Gastroesophageal sphincter (tissue), 4 donors: ENCODE measurements around the gene POLR2L. TPM values are rescaled to one million over a fixed set of nuclear protein-coding genes. Genes with fewer than 3 reads are reported as not detected.
A peak's percentile ranks its signal among the peaks of the same experiment; 100 is the strongest.

ENCODE experiments used
- ATAC-seq: fragments of 150-250 bp; one replicate; pipeline ENCODE4 v1.9.1; 2016; ENCODE audit warnings: mild to moderate bottlenecking, moderate library complexity
- H3K27ac ChIP-seq, 4 donors: fragments of 200-600 bp; sonication (generic) in 3 of 4; 1 replicate in 3 of 4; 2 replicates in 1 of 4; pipeline ENCODE4 v1.5.1; 2016 to 2019
- H3K27me3 ChIP-seq: fragments of 200-600 bp; sonication (generic); one replicate; pipeline ENCODE4 v1.5.1; 2019
- H3K36me3 ChIP-seq, 2 donors: fragments of 200-600 bp; sonication (generic); one replicate each; pipeline ENCODE4 v1.5.1; 2019; ENCODE audit warnings: control low read depth in 1 of 2
- H3K4me1 ChIP-seq, 3 donors: fragments of 200-600 bp; sonication (generic); 1 replicate in 2 of 3; 2 replicates in 1 of 3; pipeline ENCODE4 v1.5.1; 2016 to 2019; ENCODE audit warnings: control low read depth in 2 of 3
- H3K4me3 ChIP-seq, 2 donors: fragments of 200-600 bp; sonication (generic); one replicate each; pipeline ENCODE4 v1.5.1; 2019; ENCODE audit warnings: mild to moderate bottlenecking in 1 of 2, moderate library complexity in 1 of 2
- H3K9me3 ChIP-seq, 3 donors: fragments of 200-600 bp; sonication (generic); one replicate each; pipeline ENCODE4 v1.5.1; 2017 to 2019; ENCODE audit warnings: control low read depth in 2 of 3
- EP300 ChIP-seq: sonication (generic); formaldehyde crosslinking; IDR thresholded peaks from one replicate; pipeline ENCODE4 v1.6.1; 2017; ENCODE audit warnings: antibody characterized with exemption, mild to moderate bottlenecking
- POLR2A ChIP-seq, 2 donors: fragments of 450-650 bp; IDR thresholded peaks; one replicate each; pipeline ENCODE4 v1.6.1; 2017; ENCODE audit warnings: antibody characterized with exemption in 2 of 2, mild to moderate bottlenecking in 2 of 2, moderate library complexity in 1 of 2
- POLR2AphosphoS5 ChIP-seq: sonication (generic); formaldehyde crosslinking; IDR thresholded peaks from one replicate; pipeline ENCODE4 v1.6.1; 2017; ENCODE audit warnings: antibody characterized with exemption
- WGBS, 2 donors: methylation state at CpG; one replicate each; pipeline ENCODE4 v1.1.5; 2018; ENCODE audit warnings: low coverage in 1 of 2; 5-methylcytosine and 5-hydroxymethylcytosine counted together
- total RNA-seq, 4 donors: library from RNA; depleted of rRNA; stranded (reverse); fragments of >200 nt; gene quantifications; one replicate each; pipeline ENCODE4 v1.1.0, GENCODE V29; 2016
- TF ChIP-seq, protein P1 (sequence below), 4 experiments: fragments of 200-600 bp in 2 of 4; fragments of 450-650 bp in 2 of 4; sonication (generic) in 1 of 4; IDR thresholded peaks; one replicate each; pipeline ENCODE4 v1.5.1; 2017 to 2019; ENCODE audit warnings: antibody characterized with exemption in 4 of 4, mild to moderate bottlenecking in 2 of 4, moderate library complexity in 2 of 4

Gene POLR2L
- total RNA-seq, 4 donors from 2014 or later = 65.5 to 86.0 (median 71.8) TPM

DNA sequence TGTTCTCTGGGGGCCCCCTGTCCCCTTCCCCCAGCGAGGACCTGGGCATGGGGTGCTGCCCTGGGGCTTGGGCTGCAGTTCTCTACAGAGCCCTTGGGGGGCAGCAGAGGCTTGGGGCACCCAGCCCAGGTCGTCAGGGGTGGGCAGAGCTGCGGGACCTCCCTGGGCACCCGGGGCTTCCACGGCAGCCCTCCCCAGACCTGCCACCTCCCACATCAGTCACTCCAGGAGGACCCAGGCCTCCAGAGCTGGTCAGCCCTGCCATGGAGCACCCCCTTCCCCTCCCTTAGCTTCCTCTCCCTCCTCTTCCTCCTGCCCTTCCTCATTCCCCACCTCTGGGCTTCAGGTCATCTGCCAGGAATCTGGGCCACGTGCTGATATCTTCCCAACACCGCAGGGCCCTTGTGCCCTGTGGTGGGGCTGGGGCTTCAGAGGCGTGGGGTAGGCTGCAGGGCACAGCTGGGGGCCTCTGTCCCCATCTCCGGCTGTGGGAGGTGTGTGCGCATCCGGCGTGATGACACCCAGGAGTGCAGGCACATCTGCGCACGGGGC lies 6.1 kb upstream of the POLR2L start:
- H3K4me3 ChIP-seq = peak overlapping the region in 1 of 2 donors; percentile 52
- peaks cover 0 to 35% of the 10 kb centered on the region in 2 donors for H3K36me3 ChIP-seq
- H3K9me3 ChIP-seq = no peaks in the 10 kb centered on the region
- peaks cover 16% of the 10 kb centered on the region for H3K27me3 ChIP-seq
- TF ChIP-seq, protein P1, sequence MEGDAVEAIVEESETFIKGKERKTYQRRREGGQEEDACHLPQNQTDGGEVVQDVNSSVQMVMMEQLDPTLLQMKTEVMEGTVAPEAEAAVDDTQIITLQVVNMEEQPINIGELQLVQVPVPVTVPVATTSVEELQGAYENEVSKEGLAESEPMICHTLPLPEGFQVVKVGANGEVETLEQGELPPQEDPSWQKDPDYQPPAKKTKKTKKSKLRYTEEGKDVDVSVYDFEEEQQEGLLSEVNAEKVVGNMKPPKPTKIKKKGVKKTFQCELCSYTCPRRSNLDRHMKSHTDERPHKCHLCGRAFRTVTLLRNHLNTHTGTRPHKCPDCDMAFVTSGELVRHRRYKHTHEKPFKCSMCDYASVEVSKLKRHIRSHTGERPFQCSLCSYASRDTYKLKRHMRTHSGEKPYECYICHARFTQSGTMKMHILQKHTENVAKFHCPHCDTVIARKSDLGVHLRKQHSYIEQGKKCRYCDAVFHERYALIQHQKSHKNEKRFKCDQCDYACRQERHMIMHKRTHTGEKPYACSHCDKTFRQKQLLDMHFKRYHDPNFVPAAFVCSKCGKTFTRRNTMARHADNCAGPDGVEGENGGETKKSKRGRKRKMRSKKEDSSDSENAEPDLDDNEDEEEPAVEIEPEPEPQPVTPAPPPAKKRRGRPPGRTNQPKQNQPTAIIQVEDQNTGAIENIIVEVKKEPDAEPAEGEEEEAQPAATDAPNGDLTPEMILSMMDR (IDR thresholded peaks at IDR 0.05) = peak in 3 of 4 experiments; percentile 83 to 96 (median 84)
- TF ChIP-seq POLR2AphosphoS5 (no peak), POLR2A (IDR thresholded peaks at IDR 0.05) (no peak)
- H3K4me1 ChIP-seq = peaks cover 0 to 99% (median 45%) of the 10 kb centered on the region in 3 donors
- H3K27ac ChIP-seq = peak overlapping the region in 1 of 4 donors; percentile 61
- ATAC-seq = no peak
- WGBS, 2 donors = no CpG with 5 or more reads among the region's 14 CpGs

DNA sequence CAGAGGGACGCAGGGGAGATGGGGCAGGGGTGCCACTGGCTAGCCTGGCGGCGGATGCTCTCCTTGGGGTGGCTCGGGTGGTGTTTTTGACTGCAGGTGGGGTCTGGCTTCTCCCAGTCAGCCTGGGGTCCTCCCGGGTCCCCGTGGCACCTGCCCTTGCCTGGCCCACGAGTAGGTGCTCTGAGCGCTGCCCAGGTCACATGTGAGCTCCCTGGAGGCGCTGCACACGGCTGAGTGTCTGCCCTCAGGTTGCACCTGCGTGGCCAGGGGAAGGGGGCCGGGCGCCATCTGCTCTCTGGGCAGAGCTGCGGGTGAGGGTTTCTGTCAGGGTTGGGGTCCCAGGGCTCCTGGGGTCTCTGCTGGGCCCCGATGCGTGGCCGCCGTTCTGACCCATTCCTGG lies 5.5 kb upstream of the POLR2L start:
- H3K4me1 ChIP-seq = peaks cover 0 to 98% (median 43%) of the 10 kb centered on the region in 3 donors
- no CpG with 5 or more reads among the region's 18 CpGs for WGBS, 2 donors
- peaks cover 0 to 34% of the 10 kb centered on the region in 2 donors for H3K36me3 ChIP-seq
- TF ChIP-seq POLR2AphosphoS5 = no peak
- TF ChIP-seq, protein P1 (IDR thresholded peaks at IDR 0.05) = no peak
- no peak for TF ChIP-seq POLR2A (IDR thresholded peaks at IDR 0.05)
- TF ChIP-seq EP300 = no peak
- no peak overlapping the region for H3K4me3 ChIP-seq
- H3K9me3 ChIP-seq = no peaks in the 10 kb centered on the region
- ATAC-seq = no peak
- peak overlapping the region in 1 of 4 donors; percentile 61 for H3K27ac ChIP-seq
- H3K27me3 ChIP-seq = peaks cover 16% of the 10 kb centered on the region

DNA sequence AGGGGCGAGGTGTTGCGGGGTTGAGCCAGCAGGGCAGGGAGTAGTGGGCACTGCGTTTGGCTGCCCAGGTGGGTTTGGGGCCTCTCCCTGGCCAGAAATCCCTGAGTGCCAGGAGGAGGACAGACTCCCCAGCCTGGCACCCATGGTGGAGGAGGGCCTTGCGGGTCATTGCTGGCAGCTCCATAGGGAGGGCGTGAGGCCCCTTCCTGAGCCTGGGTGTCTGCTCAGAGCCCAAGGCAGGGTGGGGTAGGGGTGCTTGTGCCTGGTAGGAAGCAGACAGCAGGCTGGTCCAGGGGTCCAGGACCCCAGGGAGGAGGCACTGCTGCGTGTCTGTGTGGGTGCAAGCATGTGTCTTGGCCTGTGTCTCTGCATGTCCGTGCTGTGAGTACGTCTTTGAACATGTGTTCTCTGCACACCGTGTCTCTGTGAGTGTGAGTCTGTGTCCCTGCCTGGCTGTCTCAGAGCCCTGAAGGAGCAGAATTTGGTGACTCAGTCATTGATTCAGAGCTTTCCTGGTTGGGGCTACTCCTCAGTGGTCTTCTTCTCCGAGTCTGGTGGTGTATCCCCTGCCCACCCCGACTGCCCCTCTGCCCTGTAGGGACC lies 4.3 kb upstream of the POLR2L start:
- WGBS, 2 donors = no CpG with 5 or more reads among the region's 11 CpGs
- H3K27ac ChIP-seq = peak overlapping the region in 3 of 4 donors; percentile 39 to 94 (median 92)
- ATAC-seq = no peak

DNA sequence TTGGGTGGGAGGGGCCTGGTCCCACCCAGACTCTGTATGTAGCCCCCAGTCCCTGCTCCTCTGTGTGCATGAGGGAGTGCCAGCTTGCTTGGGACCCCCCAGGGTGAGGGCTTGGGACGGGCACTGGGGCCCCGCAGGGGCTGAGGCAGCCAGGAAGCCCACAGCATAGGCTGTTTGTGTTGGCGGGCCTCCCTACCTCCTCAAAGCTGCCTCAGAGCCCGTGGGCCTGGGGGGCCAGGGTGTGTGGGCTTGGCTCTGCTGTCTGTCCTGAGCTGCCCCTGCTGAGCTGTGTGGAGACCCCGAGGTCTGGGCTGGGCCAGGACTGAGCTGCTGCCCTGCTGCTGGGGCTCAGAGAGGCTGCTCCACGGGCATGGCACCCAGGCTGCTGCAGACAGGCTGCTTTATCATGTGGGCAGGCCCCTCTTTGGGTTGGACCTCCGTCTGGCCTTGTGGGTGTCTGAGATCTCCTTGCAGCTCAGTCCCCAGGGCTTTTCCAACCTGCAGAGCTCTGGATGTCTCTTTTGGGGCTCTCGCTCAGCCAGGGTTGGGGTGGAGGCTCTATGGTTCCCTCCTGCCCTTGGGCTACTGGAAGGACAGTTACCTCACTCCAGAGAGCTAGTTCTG lies 3.7 kb upstream of the POLR2L start:
- no peak for ATAC-seq
- Histone ChIP-seq H3K27me3 (peaks cover 16% of the 10 kb centered on the region), H3K4me3 (peak overlapping the region in 1 of 2 donors; percentile 100), H3K4me1 (peaks cover 2 to 87% (median 48%) of the 10 kb centered on the region in 3 donors), H3K27ac (peak overlapping the region in 3 of 4 donors; percentile 92 to 98 (median 94)), H3K36me3 (peaks cover 0 to 22% of the 10 kb centered on the region in 2 donors), H3K9me3 (no peaks in the 10 kb centered on the region)
- TF ChIP-seq EP300 (no peak), POLR2AphosphoS5 (no peak), POLR2A (IDR thresholded peaks at IDR 0.05) (no peak)
- TF ChIP-seq, protein P1 (IDR thresholded peaks at IDR 0.05) = no peak
- no CpG with 5 or more reads among the region's 8 CpGs for WGBS, 2 donors

More for the DNA sequence above, 4.3 kb upstream of the POLR2L start:
- Histone ChIP-seq H3K9me3 (no peaks in the 10 kb centered on the region), H3K4me1 (peaks cover 0 to 87% (median 42%) of the 10 kb centered on the region in 3 donors), H3K4me3 (no peak overlapping the region), H3K27me3 (peaks cover 16% of the 10 kb centered on the region), H3K36me3 (peaks cover 0 to 23% of the 10 kb centered on the region in 2 donors)
- TF ChIP-seq POLR2A (IDR thresholded peaks at IDR 0.05) (no peak), EP300 (no peak), POLR2AphosphoS5 (no peak)
- TF ChIP-seq, protein P1 (IDR thresholded peaks at IDR 0.05) = no peak
